GM19023 (cell line): ENCODE measurements around the gene COL4A6.

Experiments used
- ATAC-seq: cut with Tn5 transposase; IDR thresholded peaks from one replicate; pipeline ENCODE4 v1.9.1; 2021; ENCODE audit warnings: mild to moderate bottlenecking, moderate library complexity; ENCODE audit not compliant: unreplicated experiment

COL4A6 gene

GRCh38 chrX:108332281-108332680 lies 105.9 kb downstream of the COL4A6 start:
- ATAC-seq, result peak; percentile 72

GRCh38 chrX:108331126-108331909 lies 106.9 kb downstream of the COL4A6 start:
- no peak for ATAC-seq

GRCh38 chrX:108323751-108324150 lies 114.5 kb downstream of the COL4A6 start:
- no peak for ATAC-seq

- no peak for ATAC-seq
Measured at GRCh38 chrX:108322234-108322633, 116.0 kb downstream of the COL4A6 start.

- no peak for ATAC-seq
Measured at GRCh38 chrX:108316456-108316855, 121.8 kb downstream of the COL4A6 start.

GRCh38 chrX:108313669-108314068 lies 124.6 kb downstream of the COL4A6 start:
- no peak for ATAC-seq

- no peak for ATAC-seq
Measured at GRCh38 chrX:108312957-108313356, 125.3 kb downstream of the COL4A6 start.

GRCh38 chrX:108312011-108312410 lies 126.2 kb downstream of the COL4A6 start:
- no peak for ATAC-seq

- no peak for ATAC-seq
Measured at GRCh38 chrX:108310506-108310905, 127.7 kb downstream of the COL4A6 start.

GRCh38 chrX:108309144-108309543 lies 129.1 kb downstream of the COL4A6 start:
- no peak for ATAC-seq

- ATAC-seq, result no peak
Measured at GRCh38 chrX:108307132-108308085, 130.8 kb downstream of the COL4A6 start.

GRCh38 chrX:108306086-108306485 lies 132.1 kb downstream of the COL4A6 start:
- ATAC-seq, result no peak

- no peak for ATAC-seq
Measured at GRCh38 chrX:108304757-108305156, 133.5 kb downstream of the COL4A6 start.

GRCh38 chrX:108304210-108304609 lies 134.0 kb downstream of the COL4A6 start:
- ATAC-seq, result no peak

GRCh38 chrX:108303682-108304081 lies 134.5 kb downstream of the COL4A6 start:
- no peak for ATAC-seq

GRCh38 chrX:108299704-108300103 lies 138.5 kb downstream of the COL4A6 start:
- no peak for ATAC-seq

- peak; percentile 60 for ATAC-seq
Measured at GRCh38 chrX:108299101-108299591, 139.1 kb downstream of the COL4A6 start.

- ATAC-seq, result no peak
Measured at GRCh38 chrX:108298165-108298602, 140.0 kb downstream of the COL4A6 start.

GRCh38 chrX:108297290-108297689 lies 140.9 kb downstream of the COL4A6 start:
- ATAC-seq, result no peak

GRCh38 chrX:108292053-108292452 lies 146.2 kb downstream of the COL4A6 start:
- no peak for ATAC-seq

- ATAC-seq, result no peak
Measured at GRCh38 chrX:108285918-108286317, 152.3 kb downstream of the COL4A6 start.

GRCh38 chrX:108285356-108285755 lies 152.9 kb downstream of the COL4A6 start:
- ATAC-seq, result no peak
